Nephron progenitor cell (in vitro differentiated cells): ENCODE data around the gene GPATCH2.
"Not testable (repeated sequence)": the region's sequence is repeated elsewhere in the genome, so short reads cannot be mapped to it uniquely, and the experiment has no call there.

Experiments
- DNase-seq: peaks from one replicate; pipeline ENCODE4 v3.0.0; 2021
- H3K27ac Mint-ChIP-seq: 2 replicates; pipeline ENCODE4 v1.8.0; 2021; ENCODE audit warnings: mild to moderate bottlenecking, moderate library complexity, mixed read lengths
- H3K27me3 Mint-ChIP-seq: 2 replicates; pipeline ENCODE4 v1.8.0; 2021; ENCODE audit warnings: mild to moderate bottlenecking, low read depth, mixed read lengths; ENCODE audit not compliant: poor library complexity
- H3K36me3 Mint-ChIP-seq: 2 replicates; pipeline ENCODE4 v1.8.0; 2021; ENCODE audit warnings: low read depth, mixed read lengths
- H3K4me1 Mint-ChIP-seq: 2 replicates; pipeline ENCODE4 v1.8.0; 2021; ENCODE audit warnings: mixed read lengths
- H3K4me3 Mint-ChIP-seq: 2 replicates; pipeline ENCODE4 v1.8.0; 2021; ENCODE audit warnings: mild to moderate bottlenecking, moderate library complexity, mixed read lengths
- H3K9me3 Mint-ChIP-seq: 2 replicates; pipeline ENCODE4 v1.8.0; 2021; ENCODE audit warnings: mild to moderate bottlenecking, moderate library complexity, mixed read lengths
- CTCF ChIP-seq: fragments of 200-600 bp; sonication (generic); IDR thresholded peaks from 2 replicates; pipeline ENCODE4 v1.5.0; 2021; ENCODE audit warnings: antibody characterized with exemption

The GPATCH2 gene

DNA sequence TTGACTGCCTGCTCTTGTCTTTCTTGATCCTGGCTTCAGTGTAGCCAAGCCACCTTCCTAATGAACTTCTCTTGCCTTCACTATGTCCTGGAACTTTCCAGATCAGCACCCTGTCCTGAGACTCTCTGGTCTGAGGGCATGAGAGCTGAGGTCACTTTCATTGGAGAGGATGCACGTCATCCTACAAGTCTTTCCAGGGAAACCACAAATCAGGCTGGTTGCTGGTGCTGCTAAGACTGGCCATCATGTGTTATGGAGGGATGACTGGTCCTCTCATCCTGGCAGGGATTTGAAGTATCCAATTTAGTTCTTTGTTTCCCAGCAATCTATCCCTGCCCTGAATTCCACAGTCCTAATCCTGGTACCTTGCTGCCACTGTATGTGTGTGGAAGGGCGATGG lies 228.6 kb downstream of the GPATCH2 start:
- DNase-seq = no peak
- Mint-ChIP-seq H3K36me3 (no peaks in the 10 kb centered on the region), H3K27ac (no peak overlapping the region), H3K9me3 (no peaks in the 10 kb centered on the region), H3K27me3 (peaks cover 7% of the 10 kb centered on the region), H3K4me3 (no peak overlapping the region), H3K4me1 (peaks cover 21% of the 10 kb centered on the region)
- no peak for TF ChIP-seq CTCF

DNA sequence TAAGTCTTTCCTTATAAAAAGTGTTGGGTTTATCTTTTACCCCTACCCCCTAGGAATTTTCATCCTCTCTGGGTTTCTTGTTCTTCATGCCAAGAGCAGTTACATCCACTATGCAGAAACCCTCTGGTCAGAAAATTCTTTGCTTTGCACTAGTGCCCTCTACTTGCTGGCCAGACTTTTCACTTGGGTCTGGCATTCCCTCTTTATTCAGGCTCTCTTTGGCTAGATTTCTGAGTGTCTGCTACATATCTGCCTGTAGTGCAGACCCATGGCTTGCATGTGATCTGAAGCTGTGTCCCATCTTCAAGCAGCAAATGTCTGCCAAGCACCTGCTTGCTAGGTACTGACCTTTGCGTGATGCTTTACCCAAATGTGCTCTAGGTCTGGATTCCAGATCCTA lies 237.0 kb downstream of the GPATCH2 start:
- H3K27me3 Mint-ChIP-seq = peaks cover 15% of the 10 kb centered on the region
- no peaks in the 10 kb centered on the region for H3K36me3 Mint-ChIP-seq
- no peaks in the 10 kb centered on the region for H3K9me3 Mint-ChIP-seq
- no peak for TF ChIP-seq CTCF
- no peaks in the 10 kb centered on the region for H3K4me1 Mint-ChIP-seq
- H3K27ac Mint-ChIP-seq = no peak overlapping the region
- no peak overlapping the region for H3K4me3 Mint-ChIP-seq
- DNase-seq = no peak

GRCh38 chr1:217392441-217392840 lies 238.4 kb downstream of the GPATCH2 start:
- Mint-ChIP-seq H3K27ac (no peak overlapping the region), H3K27me3 (peaks cover 15% of the 10 kb centered on the region), H3K4me1 (no peaks in the 10 kb centered on the region), H3K4me3 (no peak overlapping the region), H3K36me3 (no peaks in the 10 kb centered on the region), H3K9me3 (no peaks in the 10 kb centered on the region)
- no peak for DNase-seq
- no peak for TF ChIP-seq CTCF

DNA sequence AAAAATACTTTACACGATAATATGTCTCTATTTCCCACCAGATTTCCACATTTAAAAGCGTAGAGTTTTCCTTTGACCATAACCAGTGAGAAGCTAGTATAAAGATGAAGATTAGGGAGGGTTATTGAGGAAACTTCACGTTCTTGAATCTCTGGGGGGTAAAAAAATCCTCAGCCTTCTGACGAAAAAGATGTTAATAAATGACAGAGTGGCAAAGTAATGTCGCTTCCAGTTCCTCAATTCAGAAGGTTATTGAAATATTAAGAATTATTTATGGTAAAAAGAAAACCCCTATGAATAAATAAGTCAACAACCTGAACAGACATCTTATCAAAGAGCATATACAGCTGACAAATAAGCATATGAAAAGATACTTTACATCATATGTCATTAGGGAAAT lies 241.0 kb downstream of the GPATCH2 start:
- peaks cover 13% of the 10 kb centered on the region for H3K27me3 Mint-ChIP-seq
- H3K27ac Mint-ChIP-seq = no peak overlapping the region
- no peaks in the 10 kb centered on the region for H3K4me1 Mint-ChIP-seq
- no peaks in the 10 kb centered on the region for H3K36me3 Mint-ChIP-seq
- no peak for TF ChIP-seq CTCF
- H3K9me3 Mint-ChIP-seq = no peaks in the 10 kb centered on the region
- no peak overlapping the region for H3K4me3 Mint-ChIP-seq
- no peak for DNase-seq

DNA sequence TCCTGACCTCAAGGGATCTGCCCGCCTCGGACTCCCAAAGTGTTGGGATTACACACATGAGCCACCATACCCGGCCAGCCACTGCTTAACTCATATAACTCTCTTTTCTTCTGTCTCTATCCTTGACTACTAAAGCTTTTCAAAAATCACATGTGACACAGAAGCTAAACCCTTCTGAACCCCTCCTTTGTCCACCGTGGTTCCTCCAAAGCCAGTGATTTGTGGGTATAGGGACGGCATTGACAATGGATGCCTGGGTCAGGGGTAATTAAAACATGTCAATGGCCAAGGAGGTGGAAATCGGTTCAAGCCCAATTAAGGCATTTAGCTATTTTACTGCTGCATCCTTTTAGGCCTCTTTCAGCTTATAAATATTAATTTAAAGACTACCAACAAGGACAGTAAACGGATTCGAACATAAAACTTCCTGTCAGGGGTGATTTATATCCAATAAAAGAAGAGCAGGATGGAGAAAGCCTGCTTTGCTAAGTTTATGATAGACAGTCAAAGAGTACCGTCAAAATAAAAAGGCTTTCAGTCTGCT lies 242.3 kb downstream of the GPATCH2 start:
- DNase-seq = no peak
- Mint-ChIP-seq H3K27me3 (peaks cover 11% of the 10 kb centered on the region), H3K27ac (peak overlapping the region; percentile 28), H3K4me3 (no peak overlapping the region), H3K9me3 (peaks cover 7% of the 10 kb centered on the region), H3K36me3 (no peaks in the 10 kb centered on the region), H3K4me1 (no peaks in the 10 kb centered on the region)
- no peak for TF ChIP-seq CTCF

GRCh38 chr1:217381773-217382172 lies 249.1 kb downstream of the GPATCH2 start:
- not testable (repeated sequence) for H3K27ac Mint-ChIP-seq, H3K27me3 Mint-ChIP-seq, H3K4me1 Mint-ChIP-seq, DNase-seq, H3K4me3 Mint-ChIP-seq, H3K36me3 Mint-ChIP-seq
- peaks cover 53% of the 10 kb centered on the region for H3K9me3 Mint-ChIP-seq

GRCh38 chr1:217379804-217380203 lies 251.1 kb downstream of the GPATCH2 start:
- DNase-seq, H3K36me3 Mint-ChIP-seq, H3K4me1 Mint-ChIP-seq, H3K4me3 Mint-ChIP-seq, H3K27ac Mint-ChIP-seq, H3K27me3 Mint-ChIP-seq: not testable (repeated sequence)
- peaks cover 57% of the 10 kb centered on the region for H3K9me3 Mint-ChIP-seq
